Transverse colon (tissue), 4 donors: ENCODE measurements around the gene GPR37L1.
"Not testable (repeated sequence)": the region's sequence is repeated elsewhere in the genome, so short reads cannot be mapped to it uniquely, and the experiment has no call there.

Experiments used
- CTCF ChIP-seq, 5 experiments: fragments of 200-600 bp in 3 of 5; fragments of 450-650 bp in 2 of 5; sonication (generic) in 3 of 5; IDR thresholded peaks; 1 replicate in 2 of 5; 2 replicates in 3 of 5; pipeline ENCODE4 v1.5.1; 2016 to 2017; ENCODE audit warnings: antibody characterized with exemption in 5 of 5, inconsistent platforms in 3 of 5, mild to moderate bottlenecking in 2 of 5, moderate library complexity in 1 of 5
- EP300 ChIP-seq: sonication (generic); formaldehyde crosslinking; IDR thresholded peaks from one replicate; pipeline ENCODE4 v1.6.1; 2017; ENCODE audit warnings: antibody characterized with exemption, low read depth
- POLR2AphosphoS5 ChIP-seq, 3 donors: sonication (generic); formaldehyde crosslinking; IDR thresholded peaks; one replicate each; pipeline ENCODE4 v1.6.1; 2016; ENCODE audit warnings: antibody characterized with exemption in 3 of 3

GRCh38 chr1:202111589-202111988 lies 11.1 kb upstream of the GPR37L1 start:
- not testable (repeated sequence) for TF ChIP-seq POLR2AphosphoS5 (IDR thresholded peaks at IDR 0.05); CTCF (IDR thresholded peaks at IDR 0.05); EP300
